ENCODE measurements around the gene TRIM37. TPM values are rescaled to one million over a fixed set of nuclear protein-coding genes. Genes with fewer than 3 reads are reported as not detected.

TRIM37 gene
- total RNA-seq, 1 donor from 2014 or later: 32.6 TPM

DNA sequence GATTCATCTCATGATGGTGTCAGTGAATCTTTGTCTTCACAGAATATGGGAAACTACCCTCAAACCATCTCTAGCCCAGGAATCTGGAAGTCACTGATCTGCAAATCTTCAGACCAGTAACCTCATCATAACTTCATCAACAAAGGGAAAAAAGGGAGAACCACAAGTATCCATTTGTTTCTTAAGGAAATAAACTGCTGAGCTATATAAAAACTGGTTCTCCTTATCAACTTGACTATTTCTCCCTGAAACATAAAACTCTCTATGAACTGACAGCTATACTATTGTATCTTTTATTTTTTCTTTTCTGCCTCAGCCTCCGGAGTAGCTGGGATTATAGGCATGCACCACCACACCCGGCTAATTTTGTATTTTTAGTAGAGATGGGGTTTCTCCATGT lies 39.3 kb downstream of the TRIM37 start:
- no peak overlapping the region for H3K27ac Mint-ChIP-seq (ENCODE audit: unreplicated experiment)
- TF ChIP-seq, protein P1, sequence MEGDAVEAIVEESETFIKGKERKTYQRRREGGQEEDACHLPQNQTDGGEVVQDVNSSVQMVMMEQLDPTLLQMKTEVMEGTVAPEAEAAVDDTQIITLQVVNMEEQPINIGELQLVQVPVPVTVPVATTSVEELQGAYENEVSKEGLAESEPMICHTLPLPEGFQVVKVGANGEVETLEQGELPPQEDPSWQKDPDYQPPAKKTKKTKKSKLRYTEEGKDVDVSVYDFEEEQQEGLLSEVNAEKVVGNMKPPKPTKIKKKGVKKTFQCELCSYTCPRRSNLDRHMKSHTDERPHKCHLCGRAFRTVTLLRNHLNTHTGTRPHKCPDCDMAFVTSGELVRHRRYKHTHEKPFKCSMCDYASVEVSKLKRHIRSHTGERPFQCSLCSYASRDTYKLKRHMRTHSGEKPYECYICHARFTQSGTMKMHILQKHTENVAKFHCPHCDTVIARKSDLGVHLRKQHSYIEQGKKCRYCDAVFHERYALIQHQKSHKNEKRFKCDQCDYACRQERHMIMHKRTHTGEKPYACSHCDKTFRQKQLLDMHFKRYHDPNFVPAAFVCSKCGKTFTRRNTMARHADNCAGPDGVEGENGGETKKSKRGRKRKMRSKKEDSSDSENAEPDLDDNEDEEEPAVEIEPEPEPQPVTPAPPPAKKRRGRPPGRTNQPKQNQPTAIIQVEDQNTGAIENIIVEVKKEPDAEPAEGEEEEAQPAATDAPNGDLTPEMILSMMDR (IDR thresholded peaks at IDR 0.05): no peak
- H3K9me3 Mint-ChIP-seq (ENCODE audit: unreplicated experiment): peaks cover 3% of the 10 kb centered on the region
- H3K4me3 Mint-ChIP-seq (ENCODE audit: unreplicated experiment): no peak overlapping the region
- no peak for DNase-seq (ENCODE audit: extremely low spot score, unreplicated experiment)
- H3K36me3 Mint-ChIP-seq (ENCODE audit: unreplicated experiment): peaks cover 40% of the 10 kb centered on the region
- H3K27me3 Mint-ChIP-seq (ENCODE audit: unreplicated experiment): no peaks in the 10 kb centered on the region
- no peaks in the 10 kb centered on the region for H3K4me1 Mint-ChIP-seq (ENCODE audit: unreplicated experiment)

DNA sequence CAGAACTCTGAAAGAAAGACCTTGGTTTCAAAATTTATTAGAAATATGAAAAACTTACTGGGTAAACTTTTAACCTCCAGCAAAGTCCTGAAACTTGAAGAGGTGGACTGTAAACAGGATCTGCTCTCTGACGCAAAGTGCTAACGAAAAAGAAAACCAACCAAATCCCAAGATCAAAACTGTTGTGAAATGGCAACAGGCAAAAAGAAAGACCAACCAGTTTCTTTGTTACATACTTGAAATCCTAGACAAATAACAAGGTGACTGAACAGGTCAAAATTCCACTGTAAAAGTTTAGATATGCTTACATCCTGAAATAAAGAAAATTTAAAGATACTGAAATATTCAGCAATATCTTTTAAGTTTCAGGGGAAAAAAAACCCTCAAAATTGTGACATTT lies 44.2 kb downstream of the TRIM37 start:
- H3K4me3 Mint-ChIP-seq (ENCODE audit: unreplicated experiment): no peak overlapping the region
- H3K9me3 Mint-ChIP-seq (ENCODE audit: unreplicated experiment): peaks cover 3% of the 10 kb centered on the region
- TF ChIP-seq, protein P1 (IDR thresholded peaks at IDR 0.05): no peak
- H3K4me1 Mint-ChIP-seq (ENCODE audit: unreplicated experiment): no peaks in the 10 kb centered on the region
- H3K27ac Mint-ChIP-seq (ENCODE audit: unreplicated experiment): no peak overlapping the region
- H3K27me3 Mint-ChIP-seq (ENCODE audit: unreplicated experiment): no peaks in the 10 kb centered on the region
- no peak for DNase-seq (ENCODE audit: extremely low spot score, unreplicated experiment)
- H3K36me3 Mint-ChIP-seq (ENCODE audit: unreplicated experiment): peaks cover 35% of the 10 kb centered on the region

DNA sequence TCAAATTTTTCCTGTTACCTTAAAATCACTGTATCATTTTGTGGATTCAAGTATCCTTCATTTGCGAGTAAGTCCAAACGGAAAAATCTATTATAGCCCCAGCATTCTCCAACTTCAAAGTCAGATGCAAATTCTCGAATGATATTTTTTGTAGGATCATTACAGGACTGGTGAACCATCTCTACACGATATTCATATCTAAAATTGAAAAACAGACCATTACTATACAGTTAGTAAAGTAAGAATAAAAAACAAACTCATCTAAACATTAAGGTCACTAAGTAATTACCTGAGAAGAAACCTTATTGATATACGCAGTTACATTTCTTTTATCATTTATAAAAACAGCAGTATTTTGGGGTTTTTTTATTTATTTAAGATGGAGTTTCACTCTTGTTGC lies 49.8 kb downstream of the TRIM37 start:
- Mint-ChIP-seq H3K9me3 (ENCODE audit: unreplicated experiment) (no peaks in the 10 kb centered on the region), H3K27me3 (ENCODE audit: unreplicated experiment) (no peaks in the 10 kb centered on the region), H3K27ac (ENCODE audit: unreplicated experiment) (no peak overlapping the region), H3K36me3 (ENCODE audit: unreplicated experiment) (peaks cover 43% of the 10 kb centered on the region), H3K4me1 (ENCODE audit: unreplicated experiment) (no peaks in the 10 kb centered on the region), H3K4me3 (ENCODE audit: unreplicated experiment) (no peak overlapping the region)
- DNase-seq (ENCODE audit: extremely low spot score, unreplicated experiment): no peak
- TF ChIP-seq, protein P1 (IDR thresholded peaks at IDR 0.05): no peak

DNA sequence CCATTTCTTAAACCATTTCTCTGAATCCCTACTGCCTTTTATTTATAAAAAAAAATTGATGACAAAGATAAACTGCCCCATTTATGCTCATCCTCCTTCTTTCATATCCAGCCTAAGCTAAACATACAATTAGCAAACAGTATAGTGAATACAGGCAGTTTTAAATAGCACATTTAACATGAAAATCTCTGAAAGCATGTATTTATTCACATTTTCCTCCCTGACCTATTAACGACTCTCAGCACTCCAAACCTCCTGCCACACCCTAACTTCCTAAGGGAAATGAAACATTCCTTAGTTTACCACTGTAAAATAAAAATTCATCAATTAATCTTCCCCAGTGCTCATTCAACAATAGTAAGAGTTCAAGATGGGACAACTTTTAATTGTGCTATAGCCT lies 56.9 kb downstream of the TRIM37 start:
- Mint-ChIP-seq H3K4me3 (ENCODE audit: unreplicated experiment) (no peak overlapping the region), H3K9me3 (ENCODE audit: unreplicated experiment) (no peaks in the 10 kb centered on the region), H3K27ac (ENCODE audit: unreplicated experiment) (no peak overlapping the region), H3K4me1 (ENCODE audit: unreplicated experiment) (peaks cover 3% of the 10 kb centered on the region), H3K27me3 (ENCODE audit: unreplicated experiment) (no peaks in the 10 kb centered on the region), H3K36me3 (ENCODE audit: unreplicated experiment) (peaks cover 34% of the 10 kb centered on the region)
- no peak for DNase-seq (ENCODE audit: extremely low spot score, unreplicated experiment)
- TF ChIP-seq, protein P1 (IDR thresholded peaks at IDR 0.05): no peak

DNA sequence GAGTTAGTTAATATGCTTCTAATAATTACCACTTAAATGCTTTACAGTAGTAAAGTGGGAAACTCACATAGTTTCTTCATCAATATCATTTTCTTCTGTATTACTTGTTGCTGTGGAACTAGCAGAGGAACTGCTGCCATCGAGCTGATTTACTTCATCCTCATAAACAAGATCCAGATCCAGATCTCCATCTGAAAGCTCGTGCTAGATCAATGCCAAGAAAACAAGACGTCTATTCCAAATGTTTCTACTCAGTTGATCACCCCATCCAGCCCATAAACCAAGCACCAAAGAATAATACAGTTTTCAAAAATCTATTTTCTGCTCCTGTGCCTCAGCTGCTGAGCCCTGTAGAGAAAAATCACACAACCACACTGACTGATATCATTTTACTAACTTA lies 59.1 kb downstream of the TRIM37 start:
- no peak overlapping the region for H3K27ac Mint-ChIP-seq (ENCODE audit: unreplicated experiment)
- H3K36me3 Mint-ChIP-seq (ENCODE audit: unreplicated experiment): peaks cover 32% of the 10 kb centered on the region
- TF ChIP-seq, protein P1 (IDR thresholded peaks at IDR 0.05): no peak
- H3K27me3 Mint-ChIP-seq (ENCODE audit: unreplicated experiment): no peaks in the 10 kb centered on the region
- no peaks in the 10 kb centered on the region for H3K9me3 Mint-ChIP-seq (ENCODE audit: unreplicated experiment)
- H3K4me3 Mint-ChIP-seq (ENCODE audit: unreplicated experiment): no peak overlapping the region
- no peak for DNase-seq (ENCODE audit: extremely low spot score, unreplicated experiment)
- H3K4me1 Mint-ChIP-seq (ENCODE audit: unreplicated experiment): peaks cover 3% of the 10 kb centered on the region

Data from osteocyte (in vitro differentiated cells).